ENCODE measurements around the gene KCP. TPM values are rescaled to one million over a fixed set of nuclear protein-coding genes. Genes with fewer than 3 reads are reported as not detected.

The KCP gene
- total and polyA plus RNA-seq, 2 of the 13 experiments (the other 11 are each of a cell fraction or from before 2014, with no cell fraction given): 0.37 to 1.0 TPM

DNA sequence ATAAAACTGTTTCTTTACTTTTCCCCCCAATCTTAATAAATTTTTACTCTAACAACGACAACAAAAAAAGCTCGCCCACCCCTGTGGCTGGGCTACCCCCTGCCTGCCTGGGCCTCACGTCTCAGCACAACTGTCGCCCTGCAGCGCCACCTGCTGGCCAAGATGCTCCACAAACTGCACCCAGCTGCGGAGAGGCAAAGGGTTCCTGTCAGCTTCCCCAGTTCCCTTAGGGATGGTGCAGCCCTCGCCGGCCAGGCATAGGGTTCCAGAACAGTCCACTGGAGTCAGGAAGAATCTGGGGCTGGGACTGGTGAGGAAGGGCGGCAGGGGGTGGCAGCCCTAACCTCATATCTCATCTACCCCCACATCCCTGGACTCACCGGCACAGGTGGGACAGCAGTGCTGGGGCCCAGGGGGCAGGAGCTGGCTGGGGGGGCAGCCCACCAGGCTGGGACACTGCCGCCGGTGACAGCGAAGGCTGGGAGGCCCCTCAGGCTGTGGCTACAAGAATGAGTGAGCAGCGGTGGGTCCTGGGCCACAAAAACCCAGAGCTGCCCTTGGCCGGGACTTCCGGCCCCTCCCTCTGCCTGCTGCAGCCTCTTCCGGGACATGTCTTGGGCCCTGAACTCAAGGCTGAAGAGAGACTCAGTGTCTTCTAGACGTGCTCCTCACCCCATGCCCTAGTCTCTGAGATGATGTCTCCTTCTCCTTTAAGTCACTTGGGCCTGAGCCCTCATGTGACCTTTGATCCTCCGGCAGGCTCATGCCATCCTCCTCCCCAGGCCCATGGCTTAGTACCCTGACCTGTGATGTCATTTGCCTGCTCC lies 26.7 kb downstream of the KCP start (continued):
- peak; percentile 39; the same call in 1 of the 2 replicates for TF ChIP-seq YEATS4 (CRISPR knock-in tag; IDR thresholded peaks at IDR 0.05; ENCODE audit: borderline replicate concordance)
- no peak for TF ChIP-seq KLF9 (CRISPR knock-in tag; IDR thresholded peaks at IDR 0.05; ENCODE audit: low read depth)
- no peak for TF ChIP-seq ZNF615 (CRISPR knock-in tag; IDR thresholded peaks at IDR 0.05; ENCODE audit: borderline replicate concordance)
- TF ChIP-seq ZNF292 (CRISPR knock-in tag; IDR thresholded peaks at IDR 0.05; ENCODE audit: borderline replicate concordance, low read depth): no peak
- no peak for TF ChIP-seq POGK (CRISPR knock-in tag; conservative IDR thresholded peaks at IDR 0.05)
- no peak for TF ChIP-seq ZFP62 (CRISPR knock-in tag; IDR thresholded peaks at IDR 0.05)
- no peak; the same call in 1 of the 2 replicates for TF ChIP-seq GFI1 (CRISPR knock-in tag; IDR thresholded peaks at IDR 0.05; ENCODE audit: borderline replicate concordance)

GRCh38 chr7:128882134-128882533 lies 28.4 kb downstream of the KCP start:
- no peaks in the 10 kb centered on the region for H4K20me1 ChIP-seq (ENCODE audit: insufficient read depth, low read length)
- no peak overlapping the region for H3K4me3 ChIP-seq (replicated peaks in 1 of 3; ENCODE audit: insufficient read depth in 1 of 3, low read depth in 2 of 3, low read length in 3 of 3)
- ChIA-PET CTCF (ENCODE audit: low intra/inter-chr PET ratio, low total read pairs) (no interaction called here), POLR2A (no interaction called here)
- 70% methylated on average over 8 of the region's 8 CpGs for WGBS (ENCODE audit: low lambda C conversion rate)
- no peaks in the 10 kb centered on the region for H3K9me3 ChIP-seq (ENCODE audit: low read length)
- ATAC-seq (no peak), FAIRE-seq (no peak), DNase-seq (ENCODE audit: low spot score) (no peak)
- in situ Hi-C loops (cut with HindIII; ENCODE audit: extremely low pct_ligation_motif_present, low pct_unique_long_range_greater_than_20kb): loop anchor here (5.0 to 25.0 kb wide), 2 partner anchors 90 to 445 kb away; partner anchors contain the start of gene CCDC136
- H3K79me2 ChIP-seq (ENCODE audit: insufficient read depth, low read length): no peaks in the 10 kb centered on the region
- H3K27me3 ChIP-seq (ENCODE audit: control insufficient read depth in 1 of 2, insufficient read depth in 2 of 2, low read length in 2 of 2): no peaks in the 10 kb centered on the region
- no peak overlapping the region for H3K9ac ChIP-seq (ENCODE audit: insufficient read depth, low read depth, low read length)
- no peak overlapping the region for H3K4me2 ChIP-seq (ENCODE audit: low read depth, low read length)
- no peak overlapping the region for H2AFZ ChIP-seq (ENCODE audit: low read length)
- no peak overlapping the region for H3K27ac ChIP-seq (ENCODE audit: extremely low read length, insufficient read depth, low read length)
- no peaks in the 10 kb centered on the region for H3K36me3 ChIP-seq (replicated peaks in 1 of 2; ENCODE audit: control insufficient read depth in 1 of 2, insufficient read depth in 2 of 2, low read length in 2 of 2)
- H3K4me1 ChIP-seq (ENCODE audit: insufficient read depth, low read length): peaks cover 26% of the 10 kb centered on the region
- intact Hi-C loops (cut with micrococcal nuclease; ENCODE audit: unreplicated experiment): loop anchor here (5.0 kb wide), 1 partner anchor 410 kb away; no protein-coding TSS in a partner anchor
- no TSS peak for BruUV-seq (replicated peaks)
- TF ChIP-seq AKAP8 (CRISPR knock-in tag; IDR thresholded peaks at IDR 0.05): no peak
- TF ChIP-seq, protein P1, sequence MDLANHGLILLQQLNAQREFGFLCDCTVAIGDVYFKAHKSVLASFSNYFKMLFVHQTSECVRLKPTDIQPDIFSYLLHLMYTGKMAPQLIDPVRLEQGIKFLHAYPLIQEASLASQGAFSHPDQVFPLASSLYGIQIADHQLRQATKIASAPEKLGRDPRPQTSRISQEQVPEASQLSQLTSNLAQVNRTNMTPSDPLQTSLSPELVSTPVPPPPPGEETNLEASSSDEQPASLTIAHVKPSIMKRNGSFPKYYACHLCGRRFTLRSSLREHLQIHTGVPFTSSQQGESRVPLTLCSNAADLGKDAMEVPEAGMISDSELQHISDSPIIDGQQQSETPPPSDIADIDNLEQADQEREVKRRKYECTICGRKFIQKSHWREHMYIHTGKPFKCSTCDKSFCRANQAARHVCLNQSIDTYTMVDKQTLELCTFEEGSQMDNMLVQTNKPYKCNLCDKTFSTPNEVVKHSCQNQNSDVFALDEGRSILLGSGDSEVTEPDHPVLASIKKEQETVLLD (CRISPR knock-in tag; IDR thresholded peaks at IDR 0.05; ENCODE audit: low read depth): no peak
- TF ChIP-seq E2F2 (CRISPR knock-in tag; IDR thresholded peaks at IDR 0.05; ENCODE audit: borderline replicate concordance): no peak
- no peak for TF ChIP-seq PHB2 (IDR thresholded peaks at IDR 0.05; ENCODE audit: partially characterized antibody)
- TF ChIP-seq ZNF10 (CRISPR knock-in tag; IDR thresholded peaks at IDR 0.05; ENCODE audit: borderline replicate concordance, low read depth): no peak
- no peak for TF ChIP-seq TSC22D2 (CRISPR knock-in tag; IDR thresholded peaks at IDR 0.05; ENCODE audit: borderline replicate concordance)
- no peak for TF ChIP-seq DNMT1 (CRISPR knock-in tag; IDR thresholded peaks at IDR 0.05)
- no peak for TF ChIP-seq CHD2 (IDR thresholded peaks at IDR 0.05; ENCODE audit: low read depth, low read length)
- TF ChIP-seq ZNF251 (CRISPR knock-in tag; IDR thresholded peaks at IDR 0.05): no peak
- no peak for TF ChIP-seq KLF15 (CRISPR knock-in tag; IDR thresholded peaks at IDR 0.05; ENCODE audit: borderline replicate concordance)
- no peak for TF ChIP-seq ATF7 (IDR thresholded peaks at IDR 0.05)
- TF ChIP-seq ATF7 (CRISPR knock-in tag; IDR thresholded peaks at IDR 0.05): no peak
- no peak for TF ChIP-seq ZNF841 (CRISPR knock-in tag; IDR thresholded peaks at IDR 0.05; ENCODE audit: borderline replicate concordance)
